Esophagus muscularis mucosa (tissue), 4 donors: Measurements from ENCODE around the gene ACAA2.

Experiments used
- EP300 ChIP-seq: sonication (generic); formaldehyde crosslinking; IDR thresholded peaks from one replicate; pipeline ENCODE4 v1.6.1; 2017; ENCODE audit warnings: antibody characterized with exemption
- POLR2A ChIP-seq: fragments of 450-650 bp; IDR thresholded peaks from one replicate; pipeline ENCODE4 v1.6.1; 2017; ENCODE audit warnings: antibody characterized with exemption, moderate library complexity, mild to moderate bottlenecking, low read depth
- POLR2AphosphoS5 ChIP-seq, 2 donors: sonication (generic); formaldehyde crosslinking; IDR thresholded peaks; one replicate each; pipeline ENCODE4 v1.6.1; 2017; ENCODE audit warnings: antibody characterized with exemption in 2 of 2
- TF ChIP-seq, protein P1 (sequence below), 3 experiments: fragments of 200-600 bp in 2 of 3; fragments of 450-650 bp in 1 of 3; sonication (generic) in 2 of 3; IDR thresholded peaks; one replicate each; pipeline ENCODE4 v1.5.1; 2017 to 2019; ENCODE audit warnings: antibody characterized with exemption in 3 of 3, mild to moderate bottlenecking in 2 of 3, moderate library complexity in 1 of 3

GRCh38 chr18:49839012-49839411, 25.7 kb upstream of the ACAA2 start:
- TF ChIP-seq, protein P1, sequence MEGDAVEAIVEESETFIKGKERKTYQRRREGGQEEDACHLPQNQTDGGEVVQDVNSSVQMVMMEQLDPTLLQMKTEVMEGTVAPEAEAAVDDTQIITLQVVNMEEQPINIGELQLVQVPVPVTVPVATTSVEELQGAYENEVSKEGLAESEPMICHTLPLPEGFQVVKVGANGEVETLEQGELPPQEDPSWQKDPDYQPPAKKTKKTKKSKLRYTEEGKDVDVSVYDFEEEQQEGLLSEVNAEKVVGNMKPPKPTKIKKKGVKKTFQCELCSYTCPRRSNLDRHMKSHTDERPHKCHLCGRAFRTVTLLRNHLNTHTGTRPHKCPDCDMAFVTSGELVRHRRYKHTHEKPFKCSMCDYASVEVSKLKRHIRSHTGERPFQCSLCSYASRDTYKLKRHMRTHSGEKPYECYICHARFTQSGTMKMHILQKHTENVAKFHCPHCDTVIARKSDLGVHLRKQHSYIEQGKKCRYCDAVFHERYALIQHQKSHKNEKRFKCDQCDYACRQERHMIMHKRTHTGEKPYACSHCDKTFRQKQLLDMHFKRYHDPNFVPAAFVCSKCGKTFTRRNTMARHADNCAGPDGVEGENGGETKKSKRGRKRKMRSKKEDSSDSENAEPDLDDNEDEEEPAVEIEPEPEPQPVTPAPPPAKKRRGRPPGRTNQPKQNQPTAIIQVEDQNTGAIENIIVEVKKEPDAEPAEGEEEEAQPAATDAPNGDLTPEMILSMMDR (IDR thresholded peaks at IDR 0.05): no peak
- TF ChIP-seq EP300: no peak
- no peak for TF ChIP-seq POLR2A
- no peak for TF ChIP-seq POLR2AphosphoS5 (IDR thresholded peaks at IDR 0.05)
